HUDEP-2 (cell line): ENCODE data around the gene LRP1B.

ENCODE experiments used
- DNase-seq, 76 experiments: peaks; one replicate each; lab custom pipeline; 2025; ENCODE audit not compliant: unreplicated experiment in 76 of 76; lab: John Stamatoyannopoulos, UW

Gene LRP1B

GRCh38 chr2:140998577-140998976, 1132.2 kb downstream of the LRP1B start:
- no peak for DNase-seq

DNA sequence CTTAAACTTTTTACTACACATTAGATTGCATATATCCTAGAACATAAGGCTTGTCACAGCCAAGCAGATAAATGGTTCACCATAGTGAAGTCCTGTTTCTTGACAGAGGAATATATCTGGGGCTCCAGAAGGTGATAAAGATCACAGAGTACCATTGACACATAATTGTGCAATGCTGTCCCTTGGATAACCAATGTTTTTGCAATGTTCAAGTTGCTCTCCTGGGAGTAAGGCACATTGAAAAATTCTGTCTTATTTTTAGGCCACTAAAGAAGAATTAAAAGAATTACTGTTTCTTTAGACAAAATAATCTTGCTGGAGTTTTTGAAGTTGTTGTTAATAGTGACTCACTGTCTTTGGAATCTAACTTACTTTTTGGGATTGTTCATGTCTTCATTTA, 1132.8 kb downstream of the LRP1B start:
- no peak for DNase-seq

DNA sequence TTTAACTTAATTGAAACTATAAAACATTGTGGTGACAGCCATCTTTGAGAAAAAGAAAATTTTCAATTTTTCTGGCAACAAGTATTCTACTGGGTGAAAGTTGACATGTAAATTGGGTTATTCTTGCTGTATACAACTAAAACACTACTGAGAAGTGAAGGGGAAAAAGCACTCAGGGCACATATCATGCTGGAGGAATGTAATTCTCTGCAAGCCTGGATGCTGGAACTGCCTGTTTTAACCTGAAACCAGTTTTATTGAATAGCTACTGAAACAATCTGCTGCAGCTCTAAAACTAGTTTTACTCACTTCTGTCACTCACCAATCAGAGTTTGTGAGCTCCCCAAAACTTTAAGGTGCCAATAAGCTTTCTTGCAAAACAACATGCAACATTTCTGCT, 1136.0 kb downstream of the LRP1B start:
- DNase-seq, result no peak

GRCh38 chr2:140990416-140990815, 1140.4 kb downstream of the LRP1B start:
- no peak for DNase-seq

DNA sequence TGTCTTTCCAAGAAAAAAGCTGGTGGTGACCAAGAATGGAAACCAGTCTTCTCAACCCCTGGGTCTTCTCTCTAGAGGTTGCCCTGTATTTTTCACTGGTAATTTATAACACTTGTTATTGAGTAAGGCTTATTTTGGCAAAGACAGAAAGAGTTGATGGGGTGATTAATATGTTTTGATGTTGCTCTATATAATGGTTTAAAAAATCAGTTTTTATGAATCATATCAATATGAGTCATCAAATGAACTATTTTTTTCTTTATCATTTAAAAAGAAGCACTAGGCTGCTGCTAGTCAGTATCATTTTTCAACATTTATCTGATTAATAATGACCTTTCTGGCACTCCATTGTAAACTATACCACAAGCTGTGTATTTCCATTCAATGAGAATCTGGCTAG, 1142.2 kb downstream of the LRP1B start:
- DNase-seq, result no peak

- no peak for DNase-seq
These were observed 1144.4 kb downstream of the LRP1B start for GRCh38 chr2:140986456-140986855.

GRCh38 chr2:140975237-140975636, 1155.6 kb downstream of the LRP1B start:
- no peak for DNase-seq

DNA sequence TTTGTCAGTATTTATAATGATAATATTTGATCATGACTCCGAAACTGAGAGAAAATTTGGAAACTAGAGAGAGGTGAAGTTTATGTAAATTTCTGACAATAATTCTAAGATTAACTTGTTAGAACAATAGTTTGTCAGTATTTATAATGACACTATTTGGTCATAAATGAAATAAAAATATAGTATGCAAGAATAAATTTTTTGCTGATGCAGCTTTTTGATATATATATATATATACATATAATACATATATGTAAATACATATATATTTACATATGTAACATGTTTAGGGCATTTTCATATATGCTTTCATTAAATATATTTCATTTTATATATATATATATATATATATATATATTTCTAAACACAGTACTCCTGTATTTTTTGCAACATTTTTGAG, 1158.1 kb downstream of the LRP1B start:
- DNase-seq, result no peak

DNA sequence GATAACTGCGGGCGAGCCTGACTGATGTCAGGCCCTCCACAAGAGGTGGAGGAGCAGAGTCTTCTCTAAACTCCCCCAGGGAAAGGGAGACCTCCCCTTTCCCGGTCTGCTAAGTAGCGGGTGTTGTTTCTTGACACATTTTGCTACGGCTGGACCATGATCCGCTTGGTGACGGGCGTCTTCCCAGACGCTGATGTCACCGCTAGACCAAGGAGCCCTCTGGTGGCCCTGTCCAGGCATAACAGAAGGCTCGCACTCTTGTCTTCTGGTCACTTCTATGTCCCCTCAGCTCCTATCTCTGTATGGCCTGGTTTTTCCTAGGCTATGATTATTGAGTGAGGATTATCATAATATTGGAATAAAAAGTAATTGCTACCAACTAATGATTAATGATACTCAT, 1166.5 kb downstream of the LRP1B start:
- DNase-seq, result peak in 1 of 76 experiments; percentile 2

DNA sequence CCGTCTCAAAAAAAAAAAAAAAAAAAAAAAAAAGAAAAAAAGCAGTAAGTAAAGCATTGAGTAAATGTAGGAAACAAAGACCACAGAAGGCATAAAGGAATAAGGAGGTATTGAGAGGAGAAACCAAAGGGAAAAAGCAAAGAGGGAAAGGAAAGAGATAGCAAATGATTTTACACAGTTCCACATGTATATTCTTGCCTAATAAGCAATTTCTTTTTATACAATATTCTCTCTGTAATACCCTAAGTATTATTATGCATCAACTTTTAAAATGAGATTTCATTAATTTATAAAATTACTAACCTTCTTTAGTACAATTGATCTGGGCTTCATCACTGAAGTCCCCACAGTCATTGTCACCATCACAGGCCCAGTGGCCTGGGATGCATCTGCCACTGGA, 1180.9 kb downstream of the LRP1B start:
- DNase-seq, result no peak

GRCh38 chr2:140947236-140947635, 1183.6 kb downstream of the LRP1B start:
- DNase-seq, result no peak

DNA sequence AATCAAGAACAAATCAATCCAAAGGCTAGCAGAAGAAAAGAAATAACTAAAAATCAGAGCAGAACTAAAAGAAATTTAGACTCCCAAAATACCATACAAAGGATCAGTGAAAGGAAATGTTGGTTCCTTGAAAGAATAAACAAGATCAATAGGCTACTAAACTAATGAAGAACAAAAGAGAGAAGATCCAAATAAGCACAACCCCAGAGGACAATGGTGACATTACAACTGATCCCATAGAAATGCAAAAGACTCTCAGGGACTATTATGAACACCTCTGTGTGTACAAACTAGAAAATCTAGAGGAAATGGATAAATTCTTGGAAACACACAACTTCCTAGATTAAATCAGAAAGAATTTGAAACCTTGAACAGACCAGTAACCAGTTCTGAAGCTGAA, 1186.9 kb downstream of the LRP1B start:
- DNase-seq, result no peak

DNA sequence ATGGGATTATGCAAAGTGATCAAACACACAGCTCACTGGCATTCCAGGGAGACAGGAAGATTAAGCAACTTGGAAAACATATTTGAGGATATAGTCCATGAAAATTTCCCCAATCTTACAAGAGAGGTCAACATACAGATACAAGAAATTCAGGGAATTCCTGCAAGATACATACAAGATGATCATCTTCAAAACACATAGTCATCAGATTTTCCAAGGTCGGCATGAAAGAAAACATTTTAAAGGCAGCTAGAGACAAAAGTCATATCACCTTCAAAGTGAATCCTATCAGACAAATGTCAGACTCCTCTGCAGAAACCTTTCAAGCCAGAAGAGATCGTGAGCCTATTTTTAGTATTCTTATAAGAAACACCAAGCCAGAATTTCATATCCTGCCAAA, 1188.5 kb downstream of the LRP1B start:
- no peak for DNase-seq

GRCh38 chr2:140929849-140930248, 1201.0 kb downstream of the LRP1B start:
- no peak for DNase-seq

GRCh38 chr2:140918426-140918825, 1212.4 kb downstream of the LRP1B start:
- no peak for DNase-seq

GRCh38 chr2:140916410-140916809, 1214.4 kb downstream of the LRP1B start:
- DNase-seq, result no peak

- no peak for DNase-seq
These were observed 1220.1 kb downstream of the LRP1B start for GRCh38 chr2:140910683-140911082.

- DNase-seq, result no peak
These were observed 1225.6 kb downstream of the LRP1B start for GRCh38 chr2:140905083-140905781.

DNA sequence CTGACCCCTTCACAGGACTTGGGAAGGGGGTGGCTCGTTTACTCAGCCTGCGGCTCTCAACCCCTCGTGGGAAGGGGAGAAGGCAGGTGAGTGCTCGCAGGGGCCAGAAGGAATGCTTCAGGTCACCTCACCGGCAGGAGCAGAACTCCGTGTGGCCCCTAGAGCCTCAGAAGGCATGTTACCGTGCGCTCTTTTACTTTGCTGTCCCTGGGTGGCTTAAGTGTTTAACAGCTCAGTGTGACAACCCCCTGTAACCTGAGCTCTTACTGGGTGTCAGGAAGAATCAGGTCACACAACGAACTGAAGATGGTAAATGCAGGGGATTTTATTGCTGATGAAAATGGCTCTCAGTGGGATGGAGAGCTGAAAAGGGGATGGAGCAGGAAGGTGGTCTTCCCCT, 1235.4 kb downstream of the LRP1B start:
- no peak for DNase-seq

DNA sequence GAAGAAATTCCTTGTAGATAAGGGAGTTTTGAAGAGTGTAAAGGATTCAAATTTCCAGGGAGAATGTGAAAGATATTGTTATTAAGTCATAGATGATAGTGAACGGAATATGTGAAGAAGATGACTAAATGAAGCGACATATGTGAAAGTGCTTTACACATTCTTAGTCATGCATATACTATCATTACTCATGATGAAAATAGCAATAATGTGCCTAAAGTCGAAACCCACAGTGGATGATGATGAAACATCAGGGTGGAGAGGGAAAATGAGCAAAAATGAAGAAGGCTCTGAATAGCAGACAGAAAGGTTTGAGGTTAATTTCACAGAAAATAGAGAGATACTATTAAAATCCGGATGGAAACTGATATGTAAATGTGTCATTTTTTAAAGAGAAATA, 1237.1 kb downstream of the LRP1B start:
- DNase-seq, result no peak

GRCh38 chr2:140892911-140893637, 1237.7 kb downstream of the LRP1B start:
- DNase-seq, result no peak

GRCh38 chr2:140892436-140892835, 1238.4 kb downstream of the LRP1B start:
- DNase-seq, result no peak
